Measurements from ENCODE around the gene MRC2. TPM values are rescaled to one million over a fixed set of nuclear protein-coding genes. Genes with fewer than 3 reads are reported as not detected.

The MRC2 gene
- total RNA-seq, 1 donor from 2014 or later, result 30.7 TPM

- Mint-ChIP-seq H3K9me3 (peaks cover 6% of the 10 kb centered on the region), H3K27ac (ENCODE audit: unreplicated experiment) (peak overlapping the region; percentile 22), H3K4me1 (peaks cover 44% of the 10 kb centered on the region), H3K27me3 (ENCODE audit: low read depth) (peaks cover 2% of the 10 kb centered on the region), H3K4me3 (peak overlapping the region; percentile 65), H3K36me3 (ENCODE audit: low read depth) (peaks cover 4% of the 10 kb centered on the region)
- DNase-seq (ENCODE audit: low read depth, low spot score), result no peak
- no peak for TF ChIP-seq CTCF (conservative IDR thresholded peaks at IDR 0.05)
Measured at GRCh38 chr17:62656446-62656845, 29.0 kb downstream of the MRC2 start.

GRCh38 chr17:62657145-62657665 lies 29.7 kb downstream of the MRC2 start:
- no peak for TF ChIP-seq CTCF (conservative IDR thresholded peaks at IDR 0.05)
- Mint-ChIP-seq H3K4me3 (no peak overlapping the region), H3K27ac (ENCODE audit: unreplicated experiment) (no peak overlapping the region), H3K27me3 (ENCODE audit: low read depth) (no peaks in the 10 kb centered on the region), H3K36me3 (ENCODE audit: low read depth) (peaks cover 5% of the 10 kb centered on the region), H3K9me3 (peaks cover 6% of the 10 kb centered on the region), H3K4me1 (peaks cover 37% of the 10 kb centered on the region)
- no peak for DNase-seq (ENCODE audit: low read depth, low spot score)

- H3K36me3 Mint-ChIP-seq (ENCODE audit: low read depth), result peaks cover 5% of the 10 kb centered on the region
- peak overlapping the region; percentile 97 for H3K27ac Mint-ChIP-seq (ENCODE audit: unreplicated experiment)
- DNase-seq (ENCODE audit: low read depth, low spot score), result no peak
- peaks cover 36% of the 10 kb centered on the region for H3K4me1 Mint-ChIP-seq
- H3K4me3 Mint-ChIP-seq, result no peak overlapping the region
- no peak for TF ChIP-seq CTCF (conservative IDR thresholded peaks at IDR 0.05)
- no peaks in the 10 kb centered on the region for H3K27me3 Mint-ChIP-seq (ENCODE audit: low read depth)
- H3K9me3 Mint-ChIP-seq, result peaks cover 6% of the 10 kb centered on the region
Measured at GRCh38 chr17:62657690-62658089, 30.2 kb downstream of the MRC2 start.

GRCh38 chr17:62658136-62658920 lies 30.9 kb downstream of the MRC2 start:
- H3K9me3 Mint-ChIP-seq, result peaks cover 6% of the 10 kb centered on the region

GRCh38 chr17:62660629-62661118 lies 33.2 kb downstream of the MRC2 start:
- no peak for DNase-seq (ENCODE audit: low read depth, low spot score)
- TF ChIP-seq CTCF (conservative IDR thresholded peaks at IDR 0.05), result no peak
- Mint-ChIP-seq H3K9me3 (peaks cover 6% of the 10 kb centered on the region), H3K4me3 (no peak overlapping the region), H3K27me3 (ENCODE audit: low read depth) (no peaks in the 10 kb centered on the region), H3K27ac (ENCODE audit: unreplicated experiment) (no peak overlapping the region), H3K36me3 (ENCODE audit: low read depth) (peaks cover 5% of the 10 kb centered on the region), H3K4me1 (peaks cover 18% of the 10 kb centered on the region)

More at GRCh38 chr17:62658136-62658920, 30.9 kb downstream of the MRC2 start:
- Mint-ChIP-seq H3K4me3 (no peak overlapping the region), H3K36me3 (ENCODE audit: low read depth) (peaks cover 5% of the 10 kb centered on the region), H3K27ac (ENCODE audit: unreplicated experiment) (peak overlapping the region; percentile 97), H3K27me3 (ENCODE audit: low read depth) (no peaks in the 10 kb centered on the region), H3K4me1 (peaks cover 30% of the 10 kb centered on the region)
- no peak for DNase-seq (ENCODE audit: low read depth, low spot score)
- TF ChIP-seq CTCF (conservative IDR thresholded peaks at IDR 0.05), result no peak
